Stimulated activated effector memory CD8-positive, alpha-beta T cell treated with anti-CD3 and anti-CD28 coated beads, Interleukin-12 subunit alpha, Interleukin-12 subunit beta, amount 100 ng/mL, for 72 hours (primary cell): Measurements from ENCODE around the gene TIAM1.

Source experiments
- ATAC-seq: fragments of 150-1000 bp; cut with Tn5 transposase; 2 replicates; pipeline ENCODE4 v1.10.0; 2021
- DNase-seq, 2 donors: peaks; one replicate each; pipeline ENCODE4 v3.0.0; 2021 to 2022; ENCODE audit warnings: low spot score in 2 of 2
- H3K27ac Mint-ChIP-seq: one replicate; pipeline ENCODE4 v1.8.0; 2022; ENCODE audit warnings: mild to moderate bottlenecking, mixed read lengths
- H3K36me3 Mint-ChIP-seq: one replicate; pipeline ENCODE4 v1.8.0; 2022; ENCODE audit warnings: mild to moderate bottlenecking, mixed read lengths
- H3K4me1 Mint-ChIP-seq: one replicate; pipeline ENCODE4 v1.8.0; 2022; ENCODE audit warnings: mixed read lengths
- H3K4me3 Mint-ChIP-seq: one replicate; pipeline ENCODE4 v1.8.0; 2022; ENCODE audit warnings: mild to moderate bottlenecking, mixed read lengths
- H3K9me3 Mint-ChIP-seq: one replicate; pipeline ENCODE4 v1.8.0; 2022; ENCODE audit warnings: mixed read lengths

The TIAM1 gene

GRCh38 chr21:31267644-31268043, 76.4 kb downstream of the TIAM1 start:
- DNase-seq = no peak
- Mint-ChIP-seq H3K4me1 (peaks cover 14% of the 10 kb centered on the region), H3K4me3 (peak overlapping the region; percentile 31), H3K27ac (no peak overlapping the region), H3K9me3 (no peaks in the 10 kb centered on the region), H3K36me3 (no peaks in the 10 kb centered on the region)
- ATAC-seq = no peak

GRCh38 chr21:31266241-31266640, 77.8 kb downstream of the TIAM1 start:
- H3K4me1 Mint-ChIP-seq = peaks cover 14% of the 10 kb centered on the region
- no peaks in the 10 kb centered on the region for H3K9me3 Mint-ChIP-seq
- H3K36me3 Mint-ChIP-seq = no peaks in the 10 kb centered on the region
- DNase-seq (no peak), ATAC-seq (no peak)
- H3K27ac Mint-ChIP-seq = no peak overlapping the region
- no peak overlapping the region for H3K4me3 Mint-ChIP-seq

GRCh38 chr21:31265366-31266013, 78.6 kb downstream of the TIAM1 start:
- Mint-ChIP-seq H3K4me3 (no peak overlapping the region), H3K9me3 (no peaks in the 10 kb centered on the region), H3K4me1 (peaks cover 8% of the 10 kb centered on the region), H3K36me3 (no peaks in the 10 kb centered on the region), H3K27ac (peak overlapping the region; percentile 14)
- DNase-seq (no peak), ATAC-seq (no peak)

DNA sequence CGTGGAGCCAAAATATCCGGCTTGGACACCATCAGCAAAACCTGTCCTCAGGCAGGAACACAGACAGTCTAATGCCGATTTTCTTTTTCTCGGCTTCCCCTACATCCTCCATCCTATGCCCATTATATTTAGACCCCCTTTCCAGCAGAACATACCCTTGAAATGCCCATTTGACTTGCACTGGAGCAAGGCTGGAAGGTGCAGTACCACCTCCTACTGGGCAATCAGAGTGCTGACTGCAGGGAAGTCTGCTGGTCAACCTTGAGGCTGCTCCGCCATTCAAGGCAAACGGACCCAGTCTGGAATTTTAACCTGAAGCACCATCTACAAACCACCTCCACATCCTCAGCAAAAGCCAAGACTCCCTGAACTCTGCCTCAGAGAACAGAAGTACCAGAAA, 79.5 kb downstream of the TIAM1 start:
- Mint-ChIP-seq H3K27ac (no peak overlapping the region), H3K4me3 (no peak overlapping the region), H3K36me3 (no peaks in the 10 kb centered on the region), H3K9me3 (no peaks in the 10 kb centered on the region), H3K4me1 (peaks cover 8% of the 10 kb centered on the region)
- ATAC-seq (no peak), DNase-seq (no peak)

DNA sequence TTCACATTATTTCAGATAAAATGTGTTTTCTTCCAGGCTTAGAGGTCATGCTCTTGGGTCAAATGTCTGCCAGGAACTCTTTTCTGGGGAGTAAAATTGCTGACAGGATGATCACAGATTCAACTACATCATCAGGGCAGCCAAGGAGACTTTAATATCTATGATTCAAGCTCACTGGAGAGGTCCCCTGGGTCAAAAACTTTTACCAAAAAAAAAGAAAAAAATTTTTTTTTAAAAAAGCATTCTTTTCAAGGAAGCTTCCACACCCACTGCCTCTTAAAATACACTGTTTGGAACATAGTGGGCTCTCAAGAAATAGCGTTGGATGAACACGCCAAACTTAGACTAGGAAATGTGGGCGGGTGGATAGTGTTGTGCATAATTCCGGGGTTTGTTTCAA, 81.3 kb downstream of the TIAM1 start:
- ATAC-seq = no peak
- no peak for DNase-seq
- H3K4me3 Mint-ChIP-seq = no peak overlapping the region

GRCh38 chr21:31261759-31262158, 82.3 kb downstream of the TIAM1 start:
- Mint-ChIP-seq H3K4me1 (peaks cover 5% of the 10 kb centered on the region), H3K9me3 (no peaks in the 10 kb centered on the region), H3K27ac (no peak overlapping the region), H3K36me3 (peaks cover 6% of the 10 kb centered on the region), H3K4me3 (no peak overlapping the region)
- DNase-seq = no peak
- no peak for ATAC-seq

More for the DNA sequence above, 81.3 kb downstream of the TIAM1 start:
- Mint-ChIP-seq H3K27ac (no peak overlapping the region), H3K4me1 (peaks cover under 1% of the 10 kb centered on the region), H3K36me3 (peaks cover under 1% of the 10 kb centered on the region), H3K9me3 (no peaks in the 10 kb centered on the region)

- no peaks in the 10 kb centered on the region for H3K9me3 Mint-ChIP-seq
- no peak overlapping the region for H3K27ac Mint-ChIP-seq
- H3K36me3 Mint-ChIP-seq = peaks cover 6% of the 10 kb centered on the region
- peaks cover 5% of the 10 kb centered on the region for H3K4me1 Mint-ChIP-seq
- DNase-seq = no peak
- no peak overlapping the region for H3K4me3 Mint-ChIP-seq
- ATAC-seq = no peak
These were observed 83.3 kb downstream of the TIAM1 start for GRCh38 chr21:31260790-31261189.

- H3K4me1 Mint-ChIP-seq = peaks cover 5% of the 10 kb centered on the region
- ATAC-seq (no peak), DNase-seq (no peak)
- no peaks in the 10 kb centered on the region for H3K9me3 Mint-ChIP-seq
- peaks cover 6% of the 10 kb centered on the region for H3K36me3 Mint-ChIP-seq
- no peak overlapping the region for H3K4me3 Mint-ChIP-seq
- H3K27ac Mint-ChIP-seq = peak overlapping the region; percentile 26
These were observed 86.0 kb downstream of the TIAM1 start for GRCh38 chr21:31258073-31258472.

GRCh38 chr21:31257265-31257664, 86.8 kb downstream of the TIAM1 start:
- H3K36me3 Mint-ChIP-seq = peaks cover 6% of the 10 kb centered on the region
- peak overlapping the region; percentile 26 for H3K27ac Mint-ChIP-seq
- DNase-seq (no peak), ATAC-seq (no peak)
- H3K9me3 Mint-ChIP-seq = no peaks in the 10 kb centered on the region
- H3K4me1 Mint-ChIP-seq = peaks cover 5% of the 10 kb centered on the region
- no peak overlapping the region for H3K4me3 Mint-ChIP-seq

GRCh38 chr21:31255896-31256295, 88.2 kb downstream of the TIAM1 start:
- ATAC-seq (no peak), DNase-seq (no peak)
- H3K9me3 Mint-ChIP-seq = no peaks in the 10 kb centered on the region
- H3K36me3 Mint-ChIP-seq = peaks cover 6% of the 10 kb centered on the region
- H3K4me3 Mint-ChIP-seq = no peak overlapping the region
- H3K4me1 Mint-ChIP-seq = peaks cover 5% of the 10 kb centered on the region
- H3K27ac Mint-ChIP-seq = no peak overlapping the region

DNA sequence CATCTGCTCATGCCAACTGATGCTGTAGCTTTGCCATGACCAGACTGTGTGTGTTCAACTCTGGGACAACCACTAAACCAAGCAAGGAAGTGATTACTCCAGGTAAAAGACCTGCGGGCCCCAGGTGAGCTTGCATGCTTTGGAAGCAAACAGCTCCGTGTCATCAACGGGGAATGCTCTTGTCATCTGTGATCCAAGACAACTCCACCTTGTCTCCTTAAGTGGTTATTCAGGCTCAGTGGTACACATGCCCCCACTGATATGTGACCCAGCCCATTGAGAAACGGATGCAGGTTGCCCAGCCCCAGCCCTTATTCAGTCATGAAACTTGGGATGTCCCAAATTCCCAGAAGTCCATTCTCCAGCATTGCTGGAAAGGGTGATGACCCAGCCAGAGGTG, 89.0 kb downstream of the TIAM1 start:
- Mint-ChIP-seq H3K36me3 (peaks cover 6% of the 10 kb centered on the region), H3K4me1 (peaks cover 5% of the 10 kb centered on the region), H3K9me3 (no peaks in the 10 kb centered on the region), H3K27ac (no peak overlapping the region), H3K4me3 (no peak overlapping the region)
- ATAC-seq (no peak), DNase-seq (no peak)

DNA sequence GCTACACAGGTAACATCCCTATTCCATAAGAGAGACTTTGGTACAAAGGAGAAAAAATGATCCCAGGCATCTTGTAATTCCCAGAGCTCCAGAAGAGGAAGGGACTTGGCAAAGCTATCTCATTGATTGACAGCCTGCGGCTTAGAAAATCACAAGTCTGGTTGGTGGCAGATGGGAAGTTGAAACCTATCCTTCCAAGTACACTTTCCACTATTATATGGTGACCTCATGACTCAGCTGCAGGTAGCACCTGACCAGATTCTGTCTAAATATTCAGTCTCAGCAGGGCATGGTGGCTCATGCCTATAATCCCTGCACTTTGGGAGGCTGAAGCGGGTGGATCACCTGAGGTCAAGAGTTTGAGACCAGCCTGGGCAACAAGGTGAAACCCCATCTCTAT, 89.9 kb downstream of the TIAM1 start:
- Mint-ChIP-seq H3K4me1 (peaks cover 5% of the 10 kb centered on the region), H3K9me3 (no peaks in the 10 kb centered on the region), H3K4me3 (no peak overlapping the region), H3K36me3 (peaks cover 6% of the 10 kb centered on the region), H3K27ac (no peak overlapping the region)
- no peak for ATAC-seq
- DNase-seq = no peak

DNA sequence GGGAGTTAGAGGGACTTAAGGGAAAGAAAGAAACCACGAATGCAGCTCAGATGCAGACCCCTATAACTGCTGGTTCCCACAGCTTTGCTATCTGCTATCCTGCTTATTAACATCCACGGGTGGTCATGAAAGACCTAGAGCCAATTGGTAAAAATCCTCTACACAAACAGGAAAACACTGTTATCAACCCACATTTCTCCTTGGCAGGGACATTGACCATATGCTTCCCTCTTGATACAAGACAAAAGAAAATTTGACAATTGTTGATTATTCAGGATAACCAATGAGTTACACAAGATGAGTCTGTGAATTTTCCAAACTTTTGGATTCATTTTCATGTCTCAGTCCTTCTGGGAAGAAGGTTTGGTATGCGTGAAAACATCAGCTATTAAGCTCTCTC, 90.4 kb downstream of the TIAM1 start:
- no peak overlapping the region for H3K4me3 Mint-ChIP-seq
- no peaks in the 10 kb centered on the region for H3K9me3 Mint-ChIP-seq
- no peak for DNase-seq
- peaks cover 5% of the 10 kb centered on the region for H3K4me1 Mint-ChIP-seq
- H3K36me3 Mint-ChIP-seq = peaks cover 6% of the 10 kb centered on the region
- no peak overlapping the region for H3K27ac Mint-ChIP-seq
- ATAC-seq = no peak

DNA sequence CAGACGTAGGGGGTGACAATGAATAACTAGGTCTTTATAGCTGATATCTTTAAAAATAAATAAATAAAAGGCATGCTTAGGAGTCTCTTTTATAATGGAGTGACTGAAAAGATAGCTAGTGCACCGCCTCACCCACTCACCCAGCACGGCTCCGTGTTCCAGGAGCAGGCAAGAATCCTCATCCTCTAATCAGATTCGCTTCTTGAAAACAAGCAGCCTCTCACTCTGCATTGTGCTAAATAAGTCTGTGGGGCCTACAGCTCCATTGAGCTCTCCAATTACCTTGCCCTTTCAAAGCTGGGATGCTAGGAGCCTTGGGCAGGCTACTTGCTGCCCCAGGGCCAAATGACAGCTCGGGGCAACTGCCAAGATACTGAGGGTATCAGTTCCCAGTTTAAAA, 91.5 kb downstream of the TIAM1 start:
- DNase-seq (no peak), ATAC-seq (no peak)
- Mint-ChIP-seq H3K36me3 (peaks cover 5% of the 10 kb centered on the region), H3K4me3 (no peak overlapping the region), H3K9me3 (no peaks in the 10 kb centered on the region), H3K27ac (no peak overlapping the region), H3K4me1 (peaks cover 3% of the 10 kb centered on the region)

DNA sequence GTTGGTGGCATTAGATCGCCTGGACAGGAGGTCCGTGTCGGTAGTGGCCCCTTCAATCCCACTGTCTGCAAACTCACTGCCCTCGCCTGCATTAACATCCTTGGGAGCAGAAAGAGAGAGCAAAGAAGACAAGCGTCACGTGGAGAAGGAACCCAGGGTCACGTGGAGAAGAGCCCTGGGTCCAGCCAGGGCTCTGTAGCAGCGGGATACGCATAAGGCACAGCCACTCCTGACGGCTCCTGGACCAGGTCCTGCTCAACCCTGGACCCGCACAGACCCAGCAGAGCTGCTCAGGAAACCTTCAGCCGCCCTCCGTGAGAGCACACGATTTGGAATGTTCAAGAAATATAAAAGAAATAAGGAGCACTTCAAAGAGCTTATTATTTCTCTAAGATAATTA, 92.0 kb downstream of the TIAM1 start:
- H3K4me3 Mint-ChIP-seq = no peak overlapping the region
- no peak overlapping the region for H3K27ac Mint-ChIP-seq

DNA sequence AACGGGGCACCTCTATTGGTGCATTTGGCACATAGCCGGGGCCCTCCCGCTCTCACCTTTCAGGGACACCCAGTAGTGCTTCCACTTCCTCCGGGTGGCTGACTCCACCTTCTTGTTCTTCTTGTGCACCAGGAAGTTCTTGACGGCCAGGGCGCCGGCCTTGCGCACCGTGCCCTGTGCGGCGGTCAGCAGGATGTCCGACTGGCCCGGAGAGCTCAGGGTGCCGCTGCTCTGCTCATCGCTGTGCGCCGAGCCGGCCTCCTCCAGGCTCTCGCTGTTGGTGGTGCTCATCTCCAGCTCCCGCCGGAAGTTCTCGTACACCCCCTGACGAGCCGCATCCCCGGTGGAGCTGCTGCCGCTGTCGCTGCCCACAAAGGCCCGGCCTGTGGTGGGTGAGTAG, 92.4 kb downstream of the TIAM1 start:
- Mint-ChIP-seq H3K4me1 (no peaks in the 10 kb centered on the region), H3K36me3 (no peaks in the 10 kb centered on the region), H3K27ac (no peak overlapping the region), H3K9me3 (no peaks in the 10 kb centered on the region), H3K4me3 (no peak overlapping the region)
- ATAC-seq (no peak), DNase-seq (no peak)

More for the DNA sequence above, 92.0 kb downstream of the TIAM1 start:
- ATAC-seq = no peak
- Mint-ChIP-seq H3K36me3 (no peaks in the 10 kb centered on the region), H3K9me3 (no peaks in the 10 kb centered on the region), H3K4me1 (no peaks in the 10 kb centered on the region)
- no peak for DNase-seq

GRCh38 chr21:31248598-31248997, 95.5 kb downstream of the TIAM1 start:
- DNase-seq (no peak), ATAC-seq (no peak)
- peaks cover 3% of the 10 kb centered on the region for H3K9me3 Mint-ChIP-seq
- H3K4me3 Mint-ChIP-seq = no peak overlapping the region
- H3K36me3 Mint-ChIP-seq = peaks cover 24% of the 10 kb centered on the region
- no peaks in the 10 kb centered on the region for H3K4me1 Mint-ChIP-seq
- H3K27ac Mint-ChIP-seq = no peak overlapping the region
